ENCODE data around the gene BCL2.

- TF ChIP-seq CTCF (IDR thresholded peaks at IDR 0.05) (no peak), EZH2phosphoT487 (IDR thresholded peaks at IDR 0.05) (no peak), EZH2 (IDR thresholded peaks at IDR 0.05) (no peak)
Observed at GRCh38 chr18:63083020-63083531, 236.5 kb downstream of the BCL2 start.
